Activated gamma-delta T cell (primary cell): Measurements from ENCODE around the gene ENKD1.
"Not testable (repeated sequence)": the region's sequence is repeated elsewhere in the genome, so short reads cannot be mapped to it uniquely, and the experiment has no call there.

Experiments
- DNase-seq: peaks from one replicate; lab custom pipeline; 2025; lab: John Stamatoyannopoulos, UW
- total RNA-seq, 2 donors: gene quantifications; one replicate each; lab custom pipeline; 2026; lab: John Stamatoyannopoulos, UW

ENKD1 gene, protein sequence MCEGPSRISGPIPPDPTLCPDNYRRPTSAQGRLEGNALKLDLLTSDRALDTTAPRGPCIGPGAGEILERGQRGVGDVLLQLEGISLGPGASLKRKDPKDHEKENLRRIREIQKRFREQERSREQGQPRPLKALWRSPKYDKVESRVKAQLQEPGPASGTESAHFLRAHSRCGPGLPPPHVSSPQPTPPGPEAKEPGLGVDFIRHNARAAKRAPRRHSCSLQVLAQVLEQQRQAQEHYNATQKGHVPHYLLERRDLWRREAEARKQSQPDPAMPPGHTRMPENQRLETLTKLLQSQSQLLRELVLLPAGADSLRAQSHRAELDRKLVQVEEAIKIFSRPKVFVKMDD
- total RNA-seq: 17.4 to 20.4 reads per million in 2 donors

DNA sequence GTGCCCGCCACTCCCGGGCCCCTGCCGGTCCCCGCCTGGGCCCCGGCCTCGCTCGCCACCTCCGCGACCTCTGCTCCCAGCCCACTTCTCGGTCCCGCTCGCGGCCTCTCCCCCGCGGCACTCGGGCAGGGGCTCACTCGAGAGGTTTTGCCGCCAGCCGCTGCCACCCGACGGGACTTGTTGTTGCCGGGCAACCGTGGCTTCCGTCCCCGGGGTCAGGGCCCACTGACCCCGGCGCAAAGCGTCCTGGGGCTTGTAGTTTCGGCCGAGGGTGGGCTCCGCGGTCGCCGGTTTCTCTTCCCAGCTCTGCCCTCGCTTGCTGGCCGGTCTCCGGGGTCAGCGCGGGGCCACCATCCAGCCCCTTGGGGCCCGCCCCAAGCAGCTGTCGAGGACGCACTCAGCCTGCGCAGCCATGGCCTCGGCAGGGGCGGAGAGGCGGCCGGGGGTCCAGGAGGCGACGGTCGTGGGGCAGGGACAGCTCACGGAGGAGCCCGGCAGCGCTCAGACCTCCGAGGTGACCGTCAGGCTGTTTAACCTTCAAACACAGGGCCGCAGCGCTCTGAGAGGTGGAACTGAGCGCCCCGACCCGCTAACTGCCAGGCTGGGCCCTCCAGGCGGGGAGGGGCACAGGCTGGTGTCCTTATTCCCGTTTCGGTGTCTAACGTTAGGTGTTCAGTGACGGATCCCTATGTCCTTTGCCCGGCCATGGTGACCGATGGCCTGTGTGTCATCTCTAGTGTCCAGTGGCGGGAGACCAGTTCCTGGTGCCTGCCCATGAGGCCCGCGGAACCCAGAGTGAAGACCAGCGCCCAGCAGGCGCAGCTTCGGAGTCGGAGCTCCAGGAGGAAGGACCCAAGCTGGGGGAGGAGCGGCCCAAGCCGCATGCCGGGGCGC, at the start of gene ENKD1, which contains the start of gene C16orf86:
Gene ENKD1 (minus strand): TSS at position 192 of the 894 bp plus-strand sequence. CDS start 308 bp downstream, outside the sequence.
Gene C16orf86 (plus strand): TSS at position 256 of the 894 bp plus-strand sequence. CDS start 157 bp downstream, at position 413.
- peak; percentile 64 for DNase-seq

DNA sequence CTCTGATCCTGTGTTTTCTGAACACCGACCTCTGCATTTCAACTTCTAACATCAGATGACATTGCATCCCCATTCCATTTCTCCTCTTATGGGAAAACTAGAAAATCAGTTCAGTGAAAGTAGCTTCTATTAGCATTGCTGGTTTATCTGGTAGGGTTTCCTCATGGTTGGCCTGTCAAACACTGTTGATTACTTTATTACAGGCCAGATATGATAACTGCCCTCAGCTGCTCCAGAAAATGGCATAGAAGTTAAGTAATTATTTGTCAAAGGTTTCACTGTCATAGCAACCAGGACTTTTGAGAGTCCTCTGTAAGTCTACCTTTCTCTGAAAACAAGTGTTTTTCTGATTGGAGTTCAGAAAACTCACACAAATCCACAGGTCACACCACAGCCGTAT, 49.5 kb upstream of the ENKD1 start:
- DNase-seq: no peak

DNA sequence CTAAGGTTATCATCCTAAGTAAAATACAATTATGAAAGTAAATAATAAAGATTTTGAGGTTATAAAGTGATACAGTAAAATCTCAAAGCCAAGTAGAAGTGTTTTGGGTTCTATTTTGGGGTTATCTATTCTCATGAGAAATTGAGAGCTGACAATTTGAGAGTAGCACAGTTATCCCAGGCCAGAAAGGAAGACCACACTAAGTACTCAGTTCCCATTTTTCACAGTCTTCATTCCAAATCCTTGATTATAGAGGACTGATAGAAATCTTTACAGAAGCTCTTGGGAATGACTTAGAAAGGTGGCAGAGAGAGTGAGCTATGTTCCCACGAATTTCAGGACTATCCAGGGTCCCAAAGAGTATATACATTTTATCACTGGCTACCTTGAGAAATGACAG, 48.0 kb upstream of the ENKD1 start:
- no peak for DNase-seq

DNA sequence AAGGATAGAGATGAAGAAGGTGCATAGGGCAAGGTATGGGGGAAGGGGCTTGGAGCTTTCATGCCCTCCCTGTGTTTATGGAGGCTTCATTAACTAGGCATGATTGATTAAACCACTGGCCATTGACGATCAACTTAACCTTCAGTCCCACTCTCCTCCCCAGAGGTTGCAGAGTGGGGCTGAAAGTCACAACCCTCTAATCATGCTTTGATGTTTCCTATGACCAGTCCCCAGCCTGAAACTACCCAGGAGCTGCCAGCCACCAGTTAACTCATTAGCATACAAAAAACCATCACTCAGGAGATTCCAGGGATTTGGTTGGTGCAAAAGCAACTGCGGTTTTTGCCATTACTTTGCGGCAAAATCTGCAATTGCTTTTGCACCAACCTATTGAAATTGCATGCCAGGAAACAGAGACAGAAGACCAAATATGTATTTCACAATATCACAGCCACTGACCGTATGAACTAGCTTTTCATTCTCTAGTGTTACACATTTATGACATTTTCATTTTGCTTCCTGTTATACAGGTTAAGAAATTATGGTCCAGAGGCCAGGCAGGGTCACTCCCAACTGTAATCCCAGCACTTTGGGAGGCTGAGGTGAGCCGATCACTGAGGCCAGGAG, 47.2 kb upstream of the ENKD1 start:
- no peak for DNase-seq

DNA sequence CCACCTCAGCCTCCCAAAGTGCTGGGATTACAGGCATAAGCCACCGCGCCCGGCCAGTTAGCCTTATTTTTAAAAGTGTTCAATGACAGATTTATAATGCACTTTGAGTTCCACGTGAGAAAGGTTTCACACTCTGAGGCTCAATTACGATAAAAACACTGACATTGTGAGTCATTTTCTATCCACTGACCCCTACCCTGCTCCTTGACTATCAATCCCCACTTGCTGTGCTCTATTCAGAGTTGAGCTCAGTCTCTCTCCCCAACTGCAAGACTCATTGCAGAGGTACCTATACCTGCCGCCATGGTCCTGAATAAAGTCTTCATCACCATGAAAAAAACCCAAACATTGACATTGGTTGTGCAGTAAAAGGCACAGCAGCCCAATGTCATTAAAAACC, 44.1 kb upstream of the ENKD1 start:
- no peak for DNase-seq

DNA sequence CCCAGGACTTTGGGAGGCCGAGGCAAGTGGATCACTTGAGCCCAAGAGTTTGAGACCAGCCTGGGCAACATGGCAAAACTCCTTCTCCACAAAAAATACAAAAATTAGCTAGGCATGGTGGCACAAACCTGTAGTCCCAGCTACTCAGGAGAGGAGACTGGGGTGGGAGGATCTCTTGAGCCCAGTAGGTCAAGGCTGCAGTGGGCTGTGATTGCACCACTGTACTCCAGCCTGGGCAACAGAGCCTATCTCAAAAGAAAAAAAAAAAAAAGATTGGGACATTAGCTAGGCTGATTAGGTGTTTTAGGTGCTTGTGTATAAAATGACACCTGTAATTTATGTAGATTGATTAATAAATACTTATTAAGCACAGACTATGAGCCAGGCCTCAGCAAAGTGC, 42.5 kb upstream of the ENKD1 start:
- no peak for DNase-seq

DNA sequence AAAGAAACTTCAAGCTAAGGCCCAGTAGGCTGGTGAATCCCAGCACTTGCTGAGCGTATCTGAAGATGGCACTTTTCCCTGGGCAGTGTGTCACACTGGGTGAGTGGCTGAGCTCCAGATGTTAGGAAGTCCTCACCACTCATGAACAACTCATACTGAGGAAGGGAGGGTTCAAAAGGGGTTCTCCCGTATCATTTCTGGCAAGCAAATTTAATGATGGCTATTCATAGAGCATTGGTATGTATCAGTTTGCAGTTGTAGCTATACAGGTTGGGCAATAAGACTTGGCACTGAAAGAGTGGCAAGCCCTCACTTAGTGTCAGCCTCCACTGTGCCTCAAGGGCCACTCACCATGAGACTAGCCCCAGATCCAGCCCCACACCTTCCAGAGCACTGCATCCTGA, 41.8 kb upstream of the ENKD1 start:
- DNase-seq: no peak

DNA sequence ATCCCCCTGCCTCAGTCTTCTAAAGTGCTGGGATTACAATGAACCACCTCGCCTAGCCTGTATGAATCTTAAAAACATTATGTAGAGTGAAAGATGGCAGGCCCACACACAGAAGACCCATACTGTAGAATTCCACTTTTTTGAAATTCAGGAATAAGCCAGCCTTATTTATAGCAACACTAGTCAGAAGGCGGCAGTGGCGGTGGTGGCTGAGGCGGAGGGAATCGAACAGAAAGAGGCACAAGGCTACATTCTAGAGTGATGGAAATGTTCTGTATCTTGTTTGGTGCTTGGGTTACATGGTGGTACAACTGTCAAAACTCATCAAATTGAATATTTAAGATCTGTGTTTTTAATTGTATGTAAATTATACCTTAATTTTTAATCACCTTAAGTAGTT, 41.2 kb upstream of the ENKD1 start:
- no peak for DNase-seq

DNA sequence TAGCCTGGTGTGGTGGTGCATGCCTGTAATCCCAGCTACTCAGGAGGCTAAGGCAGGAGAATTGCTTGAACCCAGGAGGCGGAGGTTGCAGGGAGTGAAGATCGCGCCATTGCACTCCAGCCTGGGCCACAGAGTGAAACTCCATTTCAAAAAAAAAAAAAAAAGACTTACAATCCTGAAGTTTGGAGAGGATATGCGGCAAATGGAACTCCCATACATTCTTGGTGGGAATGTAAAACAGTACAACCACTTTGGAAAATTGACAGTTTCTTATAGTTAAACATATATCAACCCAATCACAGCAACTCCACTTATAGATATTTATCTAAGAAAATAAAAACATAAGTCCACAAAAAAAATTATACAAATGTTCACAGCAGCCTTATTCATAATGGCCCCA, 40.7 kb upstream of the ENKD1 start:
- no peak for DNase-seq

DNA sequence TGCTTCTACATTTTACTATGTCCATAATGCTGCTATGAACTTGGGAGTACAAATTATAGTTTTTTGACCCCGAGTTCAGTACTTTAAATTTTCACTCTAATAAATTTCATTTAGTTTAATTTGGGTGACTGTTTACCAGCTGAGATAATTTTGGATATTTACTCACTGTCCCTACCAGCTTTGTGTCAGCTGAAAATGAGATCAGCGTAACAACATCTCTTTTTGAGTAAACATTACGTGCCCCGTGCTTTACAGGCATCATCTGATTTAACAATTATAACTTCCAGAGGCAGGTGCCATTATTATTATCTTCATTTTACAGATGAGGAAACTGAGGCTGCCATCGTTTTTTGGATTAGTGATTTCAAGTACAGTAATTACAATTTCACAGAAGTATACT, 37.6 kb upstream of the ENKD1 start:
- DNase-seq: no peak

DNA sequence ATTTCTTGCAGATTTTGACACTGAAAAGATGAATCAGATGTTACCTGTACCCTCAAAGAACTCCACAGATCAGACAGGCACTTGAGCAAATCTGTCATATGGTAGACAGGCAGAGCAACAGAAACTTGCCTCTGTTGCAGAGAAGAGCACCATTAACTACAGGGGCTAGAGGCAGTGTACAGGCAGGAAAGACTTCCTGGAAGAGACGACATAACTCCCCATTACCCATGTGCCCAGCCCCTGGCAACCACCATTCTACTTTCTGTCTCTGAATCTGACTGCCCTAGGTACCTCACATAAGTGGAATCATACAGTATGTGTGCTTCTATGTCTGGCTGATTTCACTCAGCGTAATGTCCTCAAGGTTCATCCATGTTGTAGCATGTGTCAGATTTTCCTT, 37.1 kb upstream of the ENKD1 start:
- no peak for DNase-seq

DNA sequence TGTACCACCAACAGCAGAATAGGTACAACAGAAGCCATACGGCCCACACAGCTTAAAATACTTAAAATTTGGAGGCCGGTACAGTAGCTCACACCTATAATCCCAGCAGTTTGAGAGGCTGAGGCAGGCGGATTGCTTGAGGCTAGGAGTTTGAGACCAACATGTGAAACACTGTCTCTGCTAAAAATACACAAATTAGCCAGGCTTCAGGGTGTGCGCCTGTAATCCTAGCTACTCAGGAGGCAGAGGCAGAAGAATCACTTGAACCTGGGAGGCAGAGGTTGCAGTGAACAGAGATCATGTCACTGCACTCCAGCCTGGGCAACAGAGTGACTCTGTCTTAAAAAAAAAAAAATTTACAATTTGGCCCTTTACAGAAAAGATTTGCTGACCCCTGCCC, 35.6 kb upstream of the ENKD1 start:
- no peak for DNase-seq

DNA sequence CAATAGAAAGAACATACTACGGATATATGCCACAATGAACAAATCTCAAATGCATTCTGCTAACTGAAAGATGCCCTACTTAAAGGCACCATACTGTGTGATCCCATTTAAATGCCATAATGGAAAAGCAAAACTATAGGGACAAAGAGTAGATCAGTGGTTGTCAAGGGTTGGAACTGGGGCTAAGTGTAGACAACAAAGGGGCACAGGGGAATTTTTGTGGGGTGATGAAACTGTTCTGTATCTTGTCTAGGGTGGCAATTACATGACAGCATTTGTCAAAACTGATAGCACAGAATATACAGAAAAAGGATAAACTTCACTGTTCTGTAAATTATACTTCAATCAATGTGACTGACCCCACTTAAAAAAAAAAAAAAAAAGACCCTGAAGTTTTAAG, 34.9 kb upstream of the ENKD1 start:
- no peak for DNase-seq

DNA sequence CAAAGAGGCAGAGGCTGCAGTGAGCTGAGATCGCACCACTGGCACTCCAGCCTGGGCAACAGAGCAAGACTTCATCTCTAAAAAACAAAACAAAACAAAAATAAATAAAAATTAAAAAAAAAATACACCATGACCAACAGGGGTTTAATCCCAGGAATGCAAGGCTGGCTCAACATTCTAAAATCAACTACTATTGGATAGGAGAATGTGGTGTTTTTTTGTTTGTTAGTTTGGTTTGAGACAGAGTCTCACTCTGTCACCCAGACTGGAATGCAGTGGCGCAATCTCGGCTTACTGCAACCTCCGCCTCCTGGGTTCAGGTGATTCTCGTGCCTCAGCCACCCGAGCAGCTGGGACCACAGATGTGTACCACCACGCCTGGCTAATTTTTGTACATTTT, 32.7 kb upstream of the ENKD1 start:
- no peak for DNase-seq

DNA sequence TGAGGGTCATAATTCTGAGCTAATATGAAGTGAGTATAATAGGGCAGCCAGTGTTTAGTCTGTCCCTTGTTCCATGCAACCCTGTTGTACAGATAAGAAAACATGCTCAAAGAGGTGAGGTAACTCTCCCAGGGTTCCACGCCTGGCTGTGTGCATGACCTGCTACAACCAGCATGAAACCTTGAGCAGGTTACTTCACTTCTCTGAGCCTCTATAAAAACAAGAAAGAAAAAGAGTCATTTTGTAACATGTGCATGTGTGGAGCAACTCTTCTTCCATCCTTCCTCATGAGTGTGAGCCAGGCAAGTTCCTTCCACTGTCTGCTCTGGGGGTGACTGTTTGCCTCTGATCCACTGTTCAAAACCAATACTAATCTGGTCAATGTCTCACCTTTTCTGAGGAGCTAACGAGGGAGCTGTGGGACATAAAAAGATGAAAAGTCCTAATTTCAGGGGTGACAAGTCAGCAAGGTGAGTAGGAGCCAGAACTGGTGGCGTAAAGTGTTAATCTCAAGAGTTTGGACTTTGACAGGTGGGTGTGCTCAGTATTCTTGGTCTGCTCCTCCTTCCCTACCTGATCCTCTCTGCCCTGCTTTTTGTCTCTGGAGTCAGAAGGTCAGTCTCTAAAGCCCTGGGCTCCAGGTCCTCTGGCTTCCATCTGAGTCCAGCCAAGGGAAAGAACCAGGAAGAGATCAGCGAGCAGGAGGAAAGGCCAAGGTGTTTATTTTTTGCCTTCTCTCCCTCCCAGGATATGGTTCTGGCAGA, 31.1 kb upstream of the ENKD1 start:
- no peak for DNase-seq

DNA sequence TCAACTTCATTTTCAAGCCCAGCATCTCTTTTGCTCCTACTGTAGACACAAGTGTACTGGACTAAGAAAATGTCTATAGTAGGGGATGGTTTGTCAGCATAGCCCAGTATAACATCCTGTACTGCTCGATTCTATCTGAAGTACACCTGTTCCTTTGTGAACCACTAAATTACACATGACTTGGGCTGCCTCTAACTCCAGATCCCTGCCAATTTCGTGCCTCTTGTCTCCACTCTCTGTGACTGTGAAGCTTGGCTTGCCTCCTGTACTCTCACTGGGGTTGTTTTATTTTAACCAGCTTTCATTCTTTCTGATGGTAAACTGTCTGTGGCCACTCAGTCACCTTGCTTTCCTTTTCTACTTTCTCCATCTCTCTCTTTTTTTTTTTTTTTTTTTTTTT, 28.1 kb upstream of the ENKD1 start:
- DNase-seq: no peak

DNA sequence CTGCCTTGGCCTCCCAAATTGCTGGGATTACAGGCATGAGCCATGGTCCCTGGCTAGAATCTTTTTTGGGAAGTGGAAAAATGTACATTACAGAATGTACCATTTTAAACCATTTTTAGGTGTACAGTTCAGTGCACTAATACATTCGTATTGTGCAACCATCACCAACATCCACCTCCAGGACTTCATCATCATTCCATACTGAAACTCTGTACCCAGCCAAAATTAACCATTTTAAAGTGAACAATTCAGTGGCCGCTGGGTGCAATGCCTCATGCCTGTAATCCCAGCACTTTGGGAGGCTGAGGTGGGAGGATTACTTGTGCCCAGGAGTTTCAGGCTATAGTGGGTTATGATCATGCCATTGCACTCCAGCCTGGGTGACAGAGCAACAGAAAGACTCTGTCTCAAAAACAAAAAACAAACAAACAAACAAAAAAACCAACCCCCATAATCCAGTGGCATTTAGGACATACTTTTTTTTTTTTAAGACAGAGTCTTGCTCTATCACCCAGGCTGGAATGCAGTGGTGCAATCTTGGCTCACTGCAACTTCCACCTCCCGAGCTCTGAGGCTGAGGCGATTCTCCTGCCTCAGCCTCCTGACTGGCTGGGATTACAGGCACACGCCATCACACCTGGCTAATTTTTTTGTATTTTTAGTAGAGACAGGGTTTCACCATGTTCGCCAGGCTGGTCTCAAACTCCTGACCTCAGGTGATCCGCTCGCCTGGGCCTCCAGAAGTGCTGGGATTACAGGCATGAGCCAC, 27.2 kb upstream of the ENKD1 start:
- not testable (repeated sequence) for DNase-seq

DNA sequence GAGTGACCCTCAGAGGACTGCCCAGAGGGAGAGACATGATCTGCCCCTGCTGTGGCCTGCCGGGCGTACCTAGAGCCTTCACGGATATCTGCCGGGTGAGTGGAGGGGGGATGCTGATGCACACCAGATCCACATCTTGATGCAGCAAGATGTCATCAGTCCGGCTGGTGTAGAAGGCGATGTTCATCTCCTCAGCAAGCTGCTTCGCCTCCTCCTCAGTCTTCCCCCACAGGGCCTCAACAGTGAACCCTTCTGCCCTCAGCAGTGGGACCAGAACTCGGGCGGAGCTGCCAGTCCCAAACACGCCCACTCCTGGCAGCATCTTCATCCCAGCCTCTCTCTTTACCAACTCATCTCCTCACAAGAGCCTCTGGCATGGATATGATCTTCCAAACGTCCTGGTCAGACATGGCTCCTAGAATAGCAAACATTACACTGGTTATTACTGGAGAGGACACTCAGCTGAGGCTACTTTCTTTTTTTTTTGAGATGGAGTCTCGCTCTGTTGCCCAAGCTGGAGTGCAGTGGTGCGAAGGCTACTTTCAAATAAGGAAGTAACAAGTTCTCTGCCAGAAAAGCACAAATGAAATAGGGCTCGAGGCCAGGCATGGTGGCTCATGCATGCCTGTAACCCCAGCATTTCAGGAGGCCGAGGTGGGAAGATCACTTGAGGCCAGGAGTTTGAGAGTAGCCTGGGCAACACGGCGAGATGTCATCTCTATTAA, 19.0 kb upstream of the ENKD1 start:
- no peak for DNase-seq

DNA sequence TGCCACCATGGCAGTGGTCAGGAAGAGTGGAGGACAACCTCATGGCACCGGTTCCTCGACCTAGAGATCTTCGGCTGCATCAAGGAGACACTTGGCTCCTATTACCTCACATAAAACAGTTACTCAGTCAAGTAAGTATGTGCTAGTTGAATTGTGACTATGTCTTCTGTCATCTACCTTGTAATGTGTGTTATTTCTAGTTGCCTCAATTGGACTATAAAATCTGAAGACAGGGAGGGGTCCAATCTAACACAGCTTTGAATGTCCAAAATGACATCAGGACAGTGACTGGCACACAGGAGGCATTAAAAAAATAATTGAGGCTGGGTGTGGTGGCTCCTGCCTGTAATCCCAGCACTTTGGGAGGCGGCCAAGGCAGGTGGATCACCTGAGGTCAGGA, 17.2 kb upstream of the ENKD1 start:
- no peak for DNase-seq
